Endothelial cell (in vitro differentiated cells): Measurements from ENCODE around the gene APOBEC3F. TPM values are rescaled to one million over a fixed set of nuclear protein-coding genes. Genes with fewer than 3 reads are reported as not detected.

Experiments used
- DNase-seq: peaks from one replicate; pipeline ENCODE4 v3.0.0; 2021; ENCODE audit warnings: low spot score
- H3K27ac Mint-ChIP-seq: one replicate; pipeline ENCODE4 v1.8.0; 2021; ENCODE audit warnings: mixed read lengths, inconsistent platforms; ENCODE audit not compliant: unreplicated experiment
- H3K27me3 Mint-ChIP-seq: one replicate; pipeline ENCODE4 v1.8.0; 2021; ENCODE audit warnings: mild to moderate bottlenecking, moderate library complexity, mixed read lengths, inconsistent platforms; ENCODE audit not compliant: unreplicated experiment
- H3K36me3 Mint-ChIP-seq: one replicate; pipeline ENCODE4 v1.8.0; 2021; ENCODE audit warnings: mild to moderate bottlenecking, low read depth, mixed read lengths, inconsistent platforms; ENCODE audit not compliant: unreplicated experiment
- H3K4me1 Mint-ChIP-seq: one replicate; pipeline ENCODE4 v1.8.0; 2021; ENCODE audit warnings: mild to moderate bottlenecking, mixed read lengths, inconsistent platforms; ENCODE audit not compliant: unreplicated experiment
- H3K4me3 Mint-ChIP-seq: one replicate; pipeline ENCODE4 v1.8.0; 2021; ENCODE audit warnings: mild to moderate bottlenecking, mixed read lengths, inconsistent platforms; ENCODE audit not compliant: unreplicated experiment
- H3K9me3 Mint-ChIP-seq: one replicate; pipeline ENCODE4 v1.8.0; 2021; ENCODE audit warnings: mixed read lengths, inconsistent platforms; ENCODE audit not compliant: unreplicated experiment
- CTCF ChIP-seq: fragments of 200-600 bp; sonication (generic); IDR thresholded peaks from one replicate; pipeline ENCODE4 v1.5.0; 2021; ENCODE audit warnings: antibody characterized with exemption; ENCODE audit not compliant: unreplicated experiment
- total RNA-seq: library from RNA; stranded (reverse); fragmentation: NEBNext Ultra II Directional; extraction: Animal tissue kit (Norgen Biotek cat#: 25700); gene quantifications from one replicate; pipeline ENCODE4 v1.2.1, GENCODE V29; 2021; ENCODE audit not compliant: unreplicated experiment

Gene APOBEC3F
- total RNA-seq, 1 donor from 2014 or later, result 21.1 TPM

GRCh38 chr22:39084666-39085065, 44.0 kb downstream of the APOBEC3F start:
- no peak for DNase-seq
- Mint-ChIP-seq H3K27ac (no peak overlapping the region), H3K9me3 (no peaks in the 10 kb centered on the region), H3K4me1 (peaks cover 4% of the 10 kb centered on the region), H3K27me3 (peaks cover 12% of the 10 kb centered on the region), H3K4me3 (no peak overlapping the region), H3K36me3 (peaks cover 5% of the 10 kb centered on the region)
- no peak for TF ChIP-seq CTCF

GRCh38 chr22:39087098-39087497, 46.4 kb downstream of the APOBEC3F start:
- no peak for TF ChIP-seq CTCF
- H3K9me3 Mint-ChIP-seq, result no peaks in the 10 kb centered on the region
- H3K36me3 Mint-ChIP-seq, result no peaks in the 10 kb centered on the region
- H3K4me3 Mint-ChIP-seq, result no peak overlapping the region
- H3K27me3 Mint-ChIP-seq, result peaks cover 16% of the 10 kb centered on the region
- H3K27ac Mint-ChIP-seq, result no peak overlapping the region
- no peak for DNase-seq
- peaks cover 4% of the 10 kb centered on the region for H3K4me1 Mint-ChIP-seq

GRCh38 chr22:39087881-39088684, 47.4 kb downstream of the APOBEC3F start:
- Mint-ChIP-seq H3K36me3 (no peaks in the 10 kb centered on the region), H3K4me1 (peaks cover 4% of the 10 kb centered on the region), H3K9me3 (no peaks in the 10 kb centered on the region), H3K27ac (peak overlapping the region; percentile 7), H3K4me3 (no peak overlapping the region), H3K27me3 (peaks cover 14% of the 10 kb centered on the region)
- TF ChIP-seq CTCF, result no peak
- peak; percentile 30 for DNase-seq

- peaks cover 14% of the 10 kb centered on the region for H3K27me3 Mint-ChIP-seq
- no peak overlapping the region for H3K4me3 Mint-ChIP-seq
- peak overlapping the region; percentile 7 for H3K27ac Mint-ChIP-seq
- no peak for DNase-seq
- TF ChIP-seq CTCF, result no peak
- H3K9me3 Mint-ChIP-seq, result no peaks in the 10 kb centered on the region
- H3K4me1 Mint-ChIP-seq, result peaks cover 4% of the 10 kb centered on the region
- H3K36me3 Mint-ChIP-seq, result no peaks in the 10 kb centered on the region
These were observed 48.0 kb downstream of the APOBEC3F start for GRCh38 chr22:39088685-39089032.

- Mint-ChIP-seq H3K27ac (no peak overlapping the region), H3K27me3 (peaks cover 13% of the 10 kb centered on the region), H3K36me3 (no peaks in the 10 kb centered on the region), H3K4me3 (no peak overlapping the region), H3K4me1 (peaks cover 4% of the 10 kb centered on the region), H3K9me3 (no peaks in the 10 kb centered on the region)
- DNase-seq, result no peak
- no peak for TF ChIP-seq CTCF
These were observed 49.3 kb downstream of the APOBEC3F start for GRCh38 chr22:39089928-39090327.
